AG08396 (cell line): Measurements from ENCODE around the gene HNRNPUL2.
"Not testable (repeated sequence)": the region's sequence is repeated elsewhere in the genome, so short reads cannot be mapped to it uniquely, and the experiment has no call there.

Experiments
- DNase-seq: peaks from one replicate; pipeline ENCODE4 v3.0.0; 2012; ENCODE audit warnings: low spot score, mixed read lengths

The HNRNPUL2 gene

DNA sequence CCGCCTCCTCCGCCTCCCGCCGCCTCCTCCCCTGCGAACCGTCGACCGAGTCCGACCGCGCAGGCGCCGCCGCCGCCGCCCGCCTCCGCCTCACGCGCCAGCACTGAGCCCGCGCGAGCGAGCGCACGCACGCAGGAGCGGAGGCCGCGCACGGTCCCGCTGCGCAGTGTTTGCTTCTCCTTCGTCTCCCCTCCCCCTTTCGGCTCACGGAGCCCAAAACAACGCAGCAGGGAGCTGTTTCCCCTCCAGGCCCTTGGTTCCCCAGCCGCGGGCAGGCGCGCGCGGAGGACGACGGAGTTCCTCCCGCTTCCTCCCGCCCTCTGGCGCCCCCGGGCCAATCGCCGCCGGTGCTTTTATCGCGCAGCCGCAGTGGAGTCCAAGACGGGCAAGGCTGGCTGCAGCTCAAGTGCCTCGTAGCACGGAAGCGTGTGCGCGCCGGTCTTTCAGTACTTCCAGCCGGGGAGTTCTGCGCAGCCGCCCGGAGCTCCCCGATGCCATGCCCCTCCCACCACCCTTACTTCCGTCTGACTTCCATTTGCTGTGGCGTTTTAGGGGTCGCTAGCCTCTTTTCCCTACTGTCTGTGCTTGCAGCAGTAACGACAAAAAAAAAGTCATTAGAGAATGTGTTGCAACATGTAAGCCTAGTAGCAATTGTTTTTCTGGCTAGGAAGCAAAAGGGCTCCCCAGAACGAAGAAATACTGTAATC, at the start of gene HNRNPUL2:
Gene HNRNPUL2 (minus strand): TSS at position 293 of the 707 bp plus-strand sequence. CDS start 301 bp downstream, outside the sequence.
- peak; percentile 98 for DNase-seq

GRCh38 chr11:62775646-62776045, 48.4 kb upstream of the HNRNPUL2 start:
- DNase-seq: no peak

- DNase-seq: no peak
Measured at GRCh38 chr11:62774407-62774806, 47.1 kb upstream of the HNRNPUL2 start.

DNA sequence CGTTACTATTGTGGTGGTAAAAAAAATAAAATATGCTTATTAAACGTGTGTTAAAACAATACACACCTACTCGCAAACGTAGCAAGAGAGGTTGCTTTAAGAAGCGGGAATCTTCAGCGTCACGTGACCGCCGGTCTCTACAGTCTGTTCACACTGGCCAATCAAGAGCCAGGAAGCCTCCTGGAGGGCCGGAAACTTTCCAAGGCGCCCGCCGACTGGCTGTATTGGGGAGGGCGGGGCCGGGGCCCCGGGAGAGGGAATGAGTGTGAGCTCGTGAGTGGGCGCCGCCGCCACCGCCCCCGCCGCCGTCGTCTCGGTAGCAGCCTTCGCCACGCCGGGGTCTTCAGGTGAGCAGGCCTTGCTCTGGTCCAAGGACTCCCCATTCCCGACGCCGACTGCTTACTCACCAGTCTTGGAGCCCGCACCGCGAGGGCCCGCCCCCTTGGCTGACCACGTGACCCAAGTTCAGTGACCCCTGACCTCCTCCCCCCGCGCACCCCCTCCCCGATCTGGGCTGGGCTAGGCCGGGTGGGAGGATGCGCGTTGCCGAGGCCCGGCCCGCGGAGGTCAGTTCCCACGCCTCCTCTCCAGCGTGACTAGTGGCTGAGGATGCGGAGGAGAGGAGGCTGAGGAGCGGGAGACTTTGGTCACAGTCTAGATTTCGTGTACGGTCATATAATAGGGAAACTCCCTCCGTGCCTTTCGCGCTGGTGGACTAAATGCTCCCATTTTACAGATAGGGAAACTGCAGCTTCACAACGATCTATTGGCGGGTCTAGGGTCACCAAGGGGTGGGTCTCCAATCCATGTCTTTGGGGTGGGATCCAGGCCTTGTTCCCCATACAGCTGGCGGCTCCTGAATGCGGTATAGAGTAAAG, 44.1 kb upstream of the HNRNPUL2 start, which contains the start of gene TAF6L:
Gene TAF6L (plus strand): TSS at position 253 of the 878 bp plus-strand sequence. CDS start 4,388 bp downstream, outside the sequence.
- peak; percentile 94 for DNase-seq

DNA sequence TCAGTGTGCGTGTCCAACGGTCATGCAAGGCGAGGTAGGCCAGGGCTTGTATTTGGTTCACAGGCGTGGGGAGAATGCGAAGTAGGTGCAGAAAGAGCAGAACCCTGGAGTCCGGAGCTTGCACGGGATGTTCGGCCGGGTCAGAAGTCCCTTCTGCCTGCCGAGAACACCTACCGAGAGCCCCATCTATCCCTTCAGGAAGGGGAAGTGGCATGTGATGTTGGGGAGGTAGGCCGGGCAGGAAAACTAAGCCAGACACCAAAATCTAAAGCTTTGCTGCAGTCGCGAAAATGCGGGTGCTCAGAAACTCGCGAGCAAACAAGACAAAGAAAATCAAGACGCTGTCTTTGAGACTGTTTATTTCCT, 43.5 kb upstream of the HNRNPUL2 start:
- no peak for DNase-seq

- not testable (repeated sequence) for DNase-seq
Measured at GRCh38 chr11:62760867-62761227, 33.6 kb upstream of the HNRNPUL2 start.

DNA sequence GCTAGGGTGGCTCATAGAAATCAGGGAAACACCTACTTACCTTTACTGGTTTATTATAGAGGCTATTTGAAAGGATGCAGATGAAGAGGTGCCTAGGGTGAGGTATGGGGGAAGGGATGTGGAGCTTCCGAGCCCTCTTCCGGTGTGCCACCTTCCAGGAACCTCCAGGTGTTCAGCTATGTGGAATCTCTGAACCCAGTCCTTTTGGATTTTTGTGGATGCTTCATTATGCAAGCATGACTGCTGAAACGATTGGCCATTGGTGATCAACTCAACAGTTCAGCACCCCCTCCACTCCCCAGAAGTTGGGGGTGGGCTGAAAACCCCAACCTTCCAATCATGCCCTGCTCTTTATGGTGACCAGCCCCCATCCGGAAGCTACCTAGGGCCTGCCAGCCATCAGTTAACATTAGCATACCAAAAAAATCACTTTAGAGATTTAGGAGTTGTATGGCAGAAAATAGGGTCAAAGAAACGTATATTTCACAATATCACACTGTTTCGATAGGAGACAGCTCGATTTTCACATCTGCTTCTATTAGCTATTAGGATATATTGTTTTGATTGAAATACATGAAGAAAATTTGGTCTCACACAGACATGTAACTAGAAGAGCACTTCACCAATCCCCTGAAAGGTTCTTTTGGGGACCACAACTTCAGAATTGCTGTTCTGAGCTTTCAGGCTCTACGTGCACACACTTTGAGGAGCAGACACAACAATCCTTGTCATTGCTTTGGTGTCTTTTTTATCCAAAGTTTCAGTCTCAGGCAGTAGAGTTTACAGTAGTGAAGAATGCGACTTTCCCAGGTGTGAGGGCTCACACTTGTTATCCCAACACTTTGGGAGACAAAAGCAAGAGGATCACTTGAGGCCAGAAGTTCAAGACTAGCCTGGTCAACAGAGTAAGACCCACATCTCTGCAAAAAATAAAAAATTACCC, 30.9 kb upstream of the HNRNPUL2 start:
- DNase-seq: no peak

- no peak for DNase-seq
Measured at GRCh38 chr11:62755086-62755615, 27.9 kb upstream of the HNRNPUL2 start.

- DNase-seq: peak; percentile 94
Measured at GRCh38 chr11:62753736-62754603, 26.7 kb upstream of the HNRNPUL2 start, which contains the start of gene ZBTB3. TSS of gene ZBTB3 (minus strand) at chr11:62754160. CDS start at chr11:62753664, 496 bp downstream.

- DNase-seq: no peak
Measured at GRCh38 chr11:62752994-62753735, 25.9 kb upstream of the HNRNPUL2 start.

- DNase-seq: no peak
Measured at GRCh38 chr11:62752177-62752785, 25.0 kb upstream of the HNRNPUL2 start.

- not testable (repeated sequence) for DNase-seq
Measured at GRCh38 chr11:62749931-62750330, 22.7 kb upstream of the HNRNPUL2 start.

DNA sequence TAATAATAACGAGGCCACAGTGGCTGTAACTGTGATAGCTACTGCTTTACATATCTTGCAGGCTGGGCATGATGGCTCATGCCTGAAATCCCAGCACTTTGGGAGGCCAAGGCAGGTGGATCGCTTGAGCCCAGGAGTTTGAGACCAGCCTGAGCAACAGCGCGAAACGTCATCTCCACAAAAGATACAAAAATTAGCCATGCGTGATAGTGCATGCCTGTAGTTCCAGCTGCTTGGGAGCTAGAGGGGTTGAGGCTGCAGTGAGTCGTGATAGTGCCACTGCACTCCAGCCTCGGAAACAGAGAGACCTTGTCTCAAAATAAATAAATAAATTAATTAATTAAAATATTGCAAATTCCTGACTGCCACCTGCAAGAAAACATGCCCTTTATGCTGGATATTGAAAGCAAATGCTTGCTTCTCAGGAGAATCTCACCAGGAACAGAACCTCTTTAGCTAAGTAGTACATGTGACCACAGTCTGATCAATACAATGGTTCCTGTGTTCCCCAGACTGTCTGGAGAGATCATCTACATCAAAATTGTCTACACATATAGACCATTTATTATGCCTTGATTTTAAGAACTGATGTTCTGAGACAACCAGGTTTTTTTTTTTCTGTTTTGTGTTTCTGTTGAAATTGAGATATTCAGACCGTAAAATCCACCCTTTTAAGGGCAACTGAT, 20.4 kb upstream of the HNRNPUL2 start:
- no peak for DNase-seq

DNA sequence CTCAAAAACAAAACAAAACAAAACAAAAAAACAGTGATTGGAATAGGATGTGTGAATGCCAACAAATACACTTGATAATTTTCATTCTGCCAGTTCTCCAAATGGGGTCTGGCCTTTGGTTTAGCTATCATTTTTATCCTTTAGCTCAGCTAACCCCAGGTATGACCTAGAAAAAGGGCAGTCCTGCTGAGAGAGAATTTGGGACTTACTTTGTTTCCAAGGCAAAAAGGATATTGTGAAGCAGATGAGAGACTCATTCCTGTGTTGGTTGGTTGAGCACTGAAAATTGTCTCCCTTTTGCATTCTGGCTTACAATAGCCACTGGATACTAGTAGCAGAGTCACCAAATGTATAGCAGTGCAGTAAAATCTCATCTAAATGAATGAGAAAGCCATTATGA, 9.9 kb upstream of the HNRNPUL2 start:
- no peak for DNase-seq

- no peak for DNase-seq
Measured at GRCh38 chr11:62732830-62733229, 5.6 kb upstream of the HNRNPUL2 start.

GRCh38 chr11:62730076-62730475, 2.8 kb upstream of the HNRNPUL2 start:
- DNase-seq: not testable (repeated sequence)

GRCh38 chr11:62728171-62728988, 1.1 kb upstream of the HNRNPUL2 start, which contains the start of gene TTC9C:
TSS of gene TTC9C (plus strand) at chr11:62728486. CDS start at chr11:62728849, 363 bp downstream.
- peak; percentile 81 for DNase-seq

DNA sequence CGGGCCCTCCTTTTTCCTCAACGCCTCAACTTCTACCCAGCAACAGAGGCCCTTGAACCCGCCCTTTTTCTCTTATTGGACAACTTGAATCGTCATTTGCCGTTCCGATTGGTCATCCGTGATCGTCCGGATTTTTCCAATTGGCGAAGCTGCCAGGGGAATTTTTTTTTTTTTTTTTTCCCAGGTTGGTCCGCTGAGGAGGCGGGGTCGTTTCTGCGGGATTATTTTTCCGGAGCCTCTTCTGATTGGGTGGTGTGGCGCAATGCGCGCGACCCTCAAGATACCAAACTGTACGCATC, 564 bp upstream of the HNRNPUL2 start:
- peak; percentile 90 for DNase-seq
